KMS-11 (cell line): ENCODE data around the gene CBL.

Experiments
- H2AFZ ChIP-seq: fragments of 200-600 bp; sonication (generic); 2 replicates; pipeline ENCODE4 v1.6.1; 2016; ENCODE audit warnings: antibody characterized with exemption, mixed run types, low read depth
- H3K27ac ChIP-seq: fragments of 200-600 bp; sonication (generic); 2 replicates; pipeline ENCODE4 v1.6.1; 2016; ENCODE audit warnings: mild to moderate bottlenecking, mixed run types
- H3K27me3 ChIP-seq: fragments of 200-600 bp; sonication (generic); 2 replicates; pipeline ENCODE4 v1.6.1; 2017; ENCODE audit warnings: mild to moderate bottlenecking, low read depth, mixed run types, moderate library complexity; ENCODE audit not compliant: insufficient read depth
- H3K36me3 ChIP-seq: fragments of 200-600 bp; sonication (generic); 2 replicates; pipeline ENCODE4 v1.6.1; 2017; ENCODE audit warnings: mild to moderate bottlenecking, mixed run types; ENCODE audit not compliant: insufficient read depth
- H3K4me1 ChIP-seq: fragments of 200-600 bp; sonication (generic); 2 replicates; pipeline ENCODE4 v1.6.1; 2016; ENCODE audit warnings: mild to moderate bottlenecking, low read depth, mixed run types; ENCODE audit not compliant: poor library complexity, severe bottlenecking
- H3K4me2 ChIP-seq: fragments of 200-600 bp; sonication (generic); 2 replicates; pipeline ENCODE4 v1.7.0; 2016; ENCODE audit warnings: mild to moderate bottlenecking, mixed run types
- H3K4me3 ChIP-seq: fragments of 200-600 bp; sonication (generic); IDR thresholded peaks from 2 replicates; pipeline ENCODE4 v1.6.1; 2017; ENCODE audit warnings: low read depth, low read length, mixed read lengths; ENCODE audit not compliant: insufficient read depth
- H3K79me2 ChIP-seq: fragments of 200-600 bp; sonication (generic); 2 replicates; pipeline ENCODE4 v1.6.1; 2016; ENCODE audit warnings: low read depth, mixed run types; ENCODE audit not compliant: insufficient read depth
- H3K9ac ChIP-seq: fragments of 200-600 bp; sonication (generic); 2 replicates; pipeline ENCODE4 v1.6.1; 2016; ENCODE audit warnings: mild to moderate bottlenecking, mixed run types
- H4K20me1 ChIP-seq: fragments of 200-600 bp; sonication (generic); 2 replicates; pipeline ENCODE4 v1.6.1; 2016; ENCODE audit warnings: mild to moderate bottlenecking, mixed run types; ENCODE audit not compliant: insufficient read depth
- CTCF ChIP-seq: fragments of 200-600 bp; sonication (generic); conservative IDR thresholded peaks from 2 replicates; pipeline ENCODE4 v1.6.1; 2017; ENCODE audit warnings: low read depth, mild to moderate bottlenecking, antibody characterized with exemption, low read length, moderate library complexity, mixed read lengths

Gene CBL

DNA sequence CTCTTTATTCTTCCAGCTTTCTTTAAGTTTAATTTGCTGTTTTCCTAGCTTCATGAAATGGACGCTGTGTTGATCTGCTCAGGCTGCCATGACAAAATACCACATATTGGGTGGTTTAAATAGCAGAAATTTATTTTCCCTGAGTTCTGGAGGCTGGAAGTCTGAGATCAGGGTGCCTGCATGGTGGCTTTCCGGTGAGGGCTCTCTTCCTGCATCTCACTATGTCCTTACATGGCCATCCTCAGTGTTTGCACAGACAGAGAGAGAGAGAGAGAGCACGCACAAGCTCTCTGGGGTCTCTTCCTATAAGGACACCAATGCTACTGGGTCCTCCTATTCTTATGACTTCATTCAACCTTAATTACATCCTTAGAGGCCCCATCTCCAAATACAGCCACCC lies 82.1 kb downstream of the CBL start:
- Histone ChIP-seq H3K79me2 (no peaks in the 10 kb centered on the region), H3K4me2 (no peak overlapping the region), H3K4me1 (no peaks in the 10 kb centered on the region), H3K27ac (no peak overlapping the region), H3K4me3 (no peak overlapping the region), H4K20me1 (no peaks in the 10 kb centered on the region), H3K27me3 (no peaks in the 10 kb centered on the region), H2AFZ (no peak overlapping the region), H3K9ac (no peak overlapping the region), H3K36me3 (no peaks in the 10 kb centered on the region)
- no peak for TF ChIP-seq CTCF

GRCh38 chr11:119290894-119291497 lies 84.9 kb downstream of the CBL start:
- no peaks in the 10 kb centered on the region for H4K20me1 ChIP-seq
- H3K36me3 ChIP-seq = no peaks in the 10 kb centered on the region
- H3K79me2 ChIP-seq = no peaks in the 10 kb centered on the region

GRCh38 chr11:119293461-119293860 lies 87.3 kb downstream of the CBL start:
- Histone ChIP-seq H3K4me1 (no peaks in the 10 kb centered on the region), H3K79me2 (no peaks in the 10 kb centered on the region), H4K20me1 (no peaks in the 10 kb centered on the region), H3K27me3 (no peaks in the 10 kb centered on the region), H2AFZ (no peak overlapping the region), H3K36me3 (no peaks in the 10 kb centered on the region), H3K9ac (no peak overlapping the region), H3K4me2 (no peak overlapping the region), H3K4me3 (no peak overlapping the region), H3K27ac (no peak overlapping the region)
- no peak for TF ChIP-seq CTCF

More at GRCh38 chr11:119290894-119291497, 84.9 kb downstream of the CBL start:
- no peak overlapping the region for H3K4me3 ChIP-seq
- no peaks in the 10 kb centered on the region for H3K4me1 ChIP-seq
- no peak overlapping the region for H3K9ac ChIP-seq
- H3K27me3 ChIP-seq = no peaks in the 10 kb centered on the region
- H3K4me2 ChIP-seq = no peak overlapping the region
- TF ChIP-seq CTCF = no peak
- no peak overlapping the region for H3K27ac ChIP-seq
- H2AFZ ChIP-seq = no peak overlapping the region

GRCh38 chr11:119295178-119295577 lies 89.0 kb downstream of the CBL start:
- Histone ChIP-seq H3K27ac (no peak overlapping the region), H3K4me1 (no peaks in the 10 kb centered on the region), H3K4me3 (no peak overlapping the region), H3K9ac (no peak overlapping the region), H3K27me3 (no peaks in the 10 kb centered on the region), H3K4me2 (no peak overlapping the region), H4K20me1 (no peaks in the 10 kb centered on the region), H2AFZ (no peak overlapping the region), H3K79me2 (no peaks in the 10 kb centered on the region), H3K36me3 (no peaks in the 10 kb centered on the region)
- no peak for TF ChIP-seq CTCF
